Muscle layer of duodenum (tissue), 2 donors: ENCODE data around the gene CACNA2D3.

Experiments used
- H3K27ac ChIP-seq: one replicate; pipeline ENCODE4 v1.7.0; 2013; ENCODE audit warnings: mild to moderate bottlenecking, low read length
- H3K27me3 ChIP-seq: one replicate; pipeline ENCODE4 v1.7.0; 2013; ENCODE audit warnings: low read depth, mild to moderate bottlenecking, control low read depth, low read length
- H3K36me3 ChIP-seq, 2 donors: one replicate each; pipeline ENCODE4 v1.7.0; 2013; ENCODE audit warnings: low read length in 2 of 2, control low read depth in 1 of 2, mild to moderate bottlenecking in 1 of 2; ENCODE audit not compliant: insufficient read depth in 2 of 2, control insufficient read depth in 1 of 2
- H3K4me1 ChIP-seq, 2 donors: one replicate each; pipeline ENCODE4 v1.7.0; 2013; ENCODE audit warnings: low read length in 2 of 2, mild to moderate bottlenecking in 2 of 2, control low read depth in 1 of 2, moderate library complexity in 1 of 2; ENCODE audit not compliant: insufficient read depth in 2 of 2, control insufficient read depth in 1 of 2
- H3K4me3 ChIP-seq, 2 donors: one replicate each; pipeline ENCODE4 v1.7.0; 2013; ENCODE audit warnings: low read length in 2 of 2, low read depth in 1 of 2, mild to moderate bottlenecking in 1 of 2
- H3K9me3 ChIP-seq, 2 donors: one replicate each; pipeline ENCODE4 v1.7.0; 2013; ENCODE audit warnings: low read length in 2 of 2, control low read depth in 1 of 2, mild to moderate bottlenecking in 1 of 2; ENCODE audit not compliant: control insufficient read depth in 1 of 2
- donor health status: healthy.

Gene CACNA2D3

DNA sequence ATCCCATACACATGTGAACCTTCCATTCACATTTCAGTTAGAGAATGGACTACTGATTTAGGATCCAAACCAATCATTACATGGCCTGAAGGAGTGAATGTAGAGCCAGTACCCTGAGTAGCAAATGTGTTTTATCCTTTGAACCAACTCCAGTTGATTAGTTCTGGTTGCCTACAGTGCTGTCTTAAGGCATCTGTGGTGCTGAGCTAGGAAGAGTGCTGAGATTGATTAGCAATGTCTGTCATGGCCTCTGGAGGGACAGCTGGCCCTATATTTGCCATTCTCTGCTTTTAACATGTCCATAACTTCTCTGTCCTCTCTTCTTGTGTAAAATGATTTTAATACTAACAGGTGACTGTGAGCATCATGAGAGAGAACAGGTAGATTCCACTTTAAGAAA is 794.4 kb downstream of the CACNA2D3 start:
- Histone ChIP-seq H3K4me1 (no peaks in the 10 kb centered on the region), H3K27me3 (no peaks in the 10 kb centered on the region), H3K4me3 (no peak overlapping the region), H3K9me3 (peaks cover 0 to 2% of the 10 kb centered on the region in 2 donors), H3K27ac (no peak overlapping the region), H3K36me3 (no peaks in the 10 kb centered on the region)

DNA sequence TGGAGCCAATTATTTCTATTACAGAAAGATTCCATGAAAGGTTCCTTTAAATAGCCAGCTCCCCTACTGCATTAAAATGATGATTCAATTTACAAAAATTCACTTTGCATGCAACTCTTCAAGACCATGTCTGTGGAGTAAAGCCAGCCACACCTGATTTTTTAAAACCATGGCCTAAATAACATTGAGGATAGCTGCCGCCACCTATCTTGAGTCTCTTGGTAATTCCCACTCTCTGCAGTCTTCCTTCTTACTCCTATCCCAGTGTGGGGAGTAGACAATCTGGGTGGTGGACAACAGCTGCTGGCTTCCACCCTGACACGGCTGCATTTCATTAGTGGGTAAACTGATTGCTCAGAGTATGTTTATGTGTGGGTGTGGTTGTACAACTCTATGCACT is 794.8 kb downstream of the CACNA2D3 start:
- Histone ChIP-seq H3K27me3 (no peaks in the 10 kb centered on the region), H3K36me3 (no peaks in the 10 kb centered on the region), H3K27ac (no peak overlapping the region), H3K4me1 (no peaks in the 10 kb centered on the region), H3K4me3 (no peak overlapping the region), H3K9me3 (no peaks in the 10 kb centered on the region)

DNA sequence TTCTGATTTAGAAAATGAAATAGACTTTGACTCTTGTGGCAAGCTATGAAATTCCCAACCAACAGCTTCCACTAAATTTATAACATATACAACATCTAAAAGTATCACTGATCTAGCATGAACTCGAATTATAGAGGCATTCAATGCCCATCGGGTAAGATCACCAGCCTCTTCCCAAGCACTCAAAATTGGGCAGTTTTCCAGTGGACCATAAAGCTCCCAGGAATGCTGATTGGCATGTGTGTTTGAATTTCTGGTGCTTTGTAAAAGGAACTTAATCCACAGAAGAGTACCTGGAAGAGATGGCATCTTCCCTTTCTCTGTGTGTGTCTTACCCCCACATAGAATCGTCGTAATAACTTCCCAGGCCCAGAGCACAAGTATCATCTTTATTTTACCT is 795.5 kb downstream of the CACNA2D3 start:
- H3K9me3 ChIP-seq, result no peaks in the 10 kb centered on the region
- no peaks in the 10 kb centered on the region for H3K36me3 ChIP-seq
- no peak overlapping the region for H3K27ac ChIP-seq
- no peaks in the 10 kb centered on the region for H3K4me1 ChIP-seq
- H3K4me3 ChIP-seq, result no peak overlapping the region
- H3K27me3 ChIP-seq, result no peaks in the 10 kb centered on the region

DNA sequence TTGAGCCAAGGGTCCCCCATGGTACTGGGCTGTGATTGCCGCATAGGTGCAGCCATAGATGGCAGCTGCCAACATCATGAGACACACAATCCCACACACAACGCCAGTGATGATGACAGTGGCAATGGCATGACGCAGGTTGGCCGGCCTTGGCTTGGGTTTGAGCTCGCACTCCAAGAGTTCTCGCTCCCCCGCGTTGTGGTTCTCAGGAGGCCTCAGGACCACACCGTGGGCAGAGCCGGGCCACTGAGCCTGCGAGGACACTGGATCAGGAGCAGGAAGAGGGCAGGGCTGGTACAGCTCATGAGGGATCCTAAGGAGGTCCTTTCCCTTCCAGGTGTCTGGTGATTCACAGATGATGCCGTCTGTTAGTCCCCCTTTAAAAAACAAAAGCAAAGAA is 796.2 kb downstream of the CACNA2D3 start:
- Histone ChIP-seq H3K27ac (no peak overlapping the region), H3K4me3 (no peak overlapping the region), H3K9me3 (no peaks in the 10 kb centered on the region), H3K4me1 (no peaks in the 10 kb centered on the region), H3K36me3 (no peaks in the 10 kb centered on the region), H3K27me3 (no peaks in the 10 kb centered on the region)

DNA sequence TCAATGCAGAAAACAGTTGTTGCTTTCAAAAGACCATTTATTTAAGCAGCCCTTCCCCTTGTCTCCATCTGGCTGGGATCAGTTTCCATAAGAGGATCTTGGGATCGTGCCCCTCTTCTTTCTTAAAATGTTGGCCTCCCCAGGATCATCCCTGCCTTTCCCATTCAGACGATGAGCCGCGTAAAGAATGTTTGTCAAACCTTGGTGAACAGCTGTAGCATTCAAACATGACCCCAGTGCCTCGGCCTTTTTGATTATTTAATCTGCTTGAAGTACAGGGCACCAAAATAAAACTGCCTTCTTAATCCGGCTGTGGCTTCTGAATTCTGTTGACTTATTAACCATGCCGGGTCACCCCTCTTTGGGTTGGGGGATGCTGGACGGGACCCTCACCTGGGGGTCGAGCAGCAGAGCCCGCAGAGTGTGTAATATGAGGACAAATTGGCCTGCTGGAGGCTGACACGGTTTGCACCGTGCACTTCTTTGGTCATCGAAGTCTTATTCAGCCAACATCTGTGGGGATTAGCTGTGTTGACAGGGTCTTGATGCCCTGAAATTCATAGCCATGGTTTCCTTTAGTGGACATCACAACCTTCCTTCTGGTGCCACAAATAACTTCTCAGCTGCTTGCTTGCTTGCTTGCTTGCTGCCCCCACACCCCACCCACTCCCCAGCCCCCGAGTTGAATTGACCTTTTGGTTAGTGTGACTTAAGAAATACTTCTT is 805.9 kb downstream of the CACNA2D3 start, which contains the start of gene LRTM1:
TSS of gene LRTM1 (minus strand) at position 14 of the 725 bp plus-strand sequence. CDS start 148 bp downstream, outside the sequence.
- H3K36me3 ChIP-seq, result no peaks in the 10 kb centered on the region
- H3K4me3 ChIP-seq, result no peak within 1 kb of the TSS
- H3K4me1 ChIP-seq, result no peaks in the 10 kb centered on the region
- no peaks in the 10 kb centered on the region for H3K27me3 ChIP-seq
- no peaks in the 10 kb centered on the region for H3K9me3 ChIP-seq
- no peak within 1 kb of the TSS for H3K27ac ChIP-seq

DNA sequence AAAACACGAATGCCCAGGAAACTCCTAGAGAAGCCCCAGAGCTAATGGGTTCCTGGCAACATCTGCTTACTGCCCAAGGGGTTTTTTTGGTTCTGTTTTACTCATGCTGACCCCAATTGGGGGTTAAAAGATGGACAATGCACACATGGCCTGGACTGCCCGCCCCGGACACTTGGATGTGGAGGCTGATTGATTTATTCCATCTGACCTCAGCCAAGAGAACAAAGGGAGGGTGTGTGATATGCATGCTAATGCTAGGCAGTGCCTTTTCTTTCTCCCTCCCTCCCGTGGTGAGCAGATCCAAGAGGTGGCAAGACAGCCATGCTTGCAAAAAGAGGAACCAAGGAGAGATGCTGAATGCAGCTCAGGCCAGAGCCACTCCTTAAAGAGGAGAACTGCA is 808.8 kb downstream of the CACNA2D3 start:
- Histone ChIP-seq H3K4me1 (no peaks in the 10 kb centered on the region), H3K9me3 (no peaks in the 10 kb centered on the region), H3K4me3 (no peak overlapping the region), H3K27ac (no peak overlapping the region), H3K27me3 (no peaks in the 10 kb centered on the region), H3K36me3 (no peaks in the 10 kb centered on the region)

DNA sequence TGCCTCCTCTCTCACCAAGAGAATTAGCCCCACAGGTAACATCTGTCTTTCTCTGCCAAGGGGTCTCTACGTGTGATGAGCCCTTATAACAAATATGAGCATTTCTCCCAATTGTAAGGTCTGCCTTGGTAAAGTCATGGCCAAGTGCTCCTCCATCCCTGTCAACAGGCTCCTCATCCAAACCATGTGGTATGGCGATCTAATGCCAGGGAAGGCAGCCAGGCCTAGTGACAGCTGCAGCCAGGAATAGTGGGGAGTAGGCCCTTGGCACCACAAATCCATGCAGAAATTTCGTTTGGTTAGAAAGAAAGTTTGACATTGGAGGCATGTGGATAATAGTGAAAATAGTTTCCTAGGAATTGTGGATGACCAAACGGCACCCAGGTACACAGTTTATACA is 810.3 kb downstream of the CACNA2D3 start:
- H3K4me3 ChIP-seq, result no peak overlapping the region
- no peaks in the 10 kb centered on the region for H3K27me3 ChIP-seq
- no peaks in the 10 kb centered on the region for H3K9me3 ChIP-seq
- no peaks in the 10 kb centered on the region for H3K4me1 ChIP-seq
- H3K27ac ChIP-seq, result no peak overlapping the region
- no peaks in the 10 kb centered on the region for H3K36me3 ChIP-seq

DNA sequence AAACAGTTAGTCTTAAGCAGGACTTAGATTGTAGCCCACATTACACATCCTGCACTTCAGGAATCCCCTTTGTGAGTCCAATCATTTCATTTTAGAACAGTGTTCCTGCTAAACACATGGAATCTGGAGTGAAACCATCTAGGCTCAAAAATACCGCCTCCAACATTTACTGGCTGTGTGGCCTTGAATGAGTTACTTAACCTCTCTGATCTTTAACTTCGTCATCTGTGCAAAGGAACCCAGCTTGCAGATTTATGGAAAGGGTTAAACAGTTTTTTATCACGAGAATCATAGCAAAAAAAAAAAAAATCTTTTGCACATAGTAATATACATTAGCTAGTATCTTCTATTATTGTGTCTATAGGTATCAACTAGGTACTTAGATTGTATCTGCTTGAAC is 813.5 kb downstream of the CACNA2D3 start:
- no peaks in the 10 kb centered on the region for H3K9me3 ChIP-seq
- no peak overlapping the region for H3K4me3 ChIP-seq
- H3K4me1 ChIP-seq, result no peaks in the 10 kb centered on the region
- H3K27ac ChIP-seq, result no peak overlapping the region
- no peaks in the 10 kb centered on the region for H3K27me3 ChIP-seq
- H3K36me3 ChIP-seq, result no peaks in the 10 kb centered on the region

DNA sequence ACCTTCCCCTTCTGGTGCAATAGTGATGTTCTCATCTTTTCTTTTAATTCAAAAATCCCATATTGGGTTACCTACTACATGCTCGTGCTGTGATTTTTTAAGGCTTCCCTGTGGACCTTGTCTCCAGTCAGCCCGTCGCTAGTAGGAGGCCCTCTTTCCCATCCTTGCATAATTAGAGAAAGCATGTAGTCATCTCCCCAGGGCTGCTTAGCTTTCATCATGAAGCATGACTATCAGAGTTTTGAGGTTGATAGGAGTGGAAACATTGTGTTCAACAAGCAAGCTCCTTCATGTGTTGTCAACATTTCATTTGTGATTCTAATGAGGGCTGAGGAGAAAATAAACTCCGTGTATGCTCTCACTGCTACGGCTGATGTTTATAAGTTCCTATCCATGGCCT is 814.2 kb downstream of the CACNA2D3 start:
- no peaks in the 10 kb centered on the region for H3K36me3 ChIP-seq
- no peaks in the 10 kb centered on the region for H3K9me3 ChIP-seq
- H3K27me3 ChIP-seq, result no peaks in the 10 kb centered on the region

DNA sequence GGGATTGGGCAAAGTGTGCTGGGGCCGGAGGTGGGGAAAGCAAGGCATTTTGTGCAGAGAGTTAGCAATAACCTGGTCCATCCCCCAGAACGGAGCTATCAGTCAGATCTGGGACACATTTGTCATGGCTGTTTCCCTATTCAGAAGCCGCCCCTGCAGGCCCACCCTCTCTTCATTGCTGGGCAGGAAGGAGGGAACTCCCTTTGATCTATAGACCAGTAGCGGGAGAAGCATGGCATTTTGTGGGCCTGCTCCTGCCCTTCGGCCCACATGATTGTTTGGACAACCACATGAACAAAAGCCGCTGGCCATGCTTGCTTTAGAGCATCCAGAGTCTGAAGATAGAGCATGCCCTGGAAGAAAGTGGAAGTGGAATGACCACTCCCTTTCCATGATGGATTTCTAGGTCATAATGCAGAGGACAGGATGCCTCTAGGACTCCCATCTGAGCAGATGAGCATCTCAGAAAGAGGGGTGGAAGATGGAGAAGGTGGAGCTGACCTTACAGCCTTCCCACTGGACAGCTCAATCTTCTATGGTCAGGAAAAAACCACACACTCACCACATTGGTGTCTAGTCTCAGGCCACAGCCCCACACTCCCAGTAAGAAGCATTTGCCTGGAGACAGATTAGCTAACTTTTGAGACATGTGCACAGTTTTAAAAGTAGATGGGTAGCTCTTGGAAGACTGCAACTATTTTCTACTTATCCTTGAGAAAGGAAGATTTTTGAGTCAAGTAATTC is 817.4 kb downstream of the CACNA2D3 start:
- H3K4me3 ChIP-seq, result no peak overlapping the region
- no peaks in the 10 kb centered on the region for H3K27me3 ChIP-seq
- no peaks in the 10 kb centered on the region for H3K9me3 ChIP-seq
- no peak overlapping the region for H3K27ac ChIP-seq
- no peaks in the 10 kb centered on the region for H3K4me1 ChIP-seq
- no peaks in the 10 kb centered on the region for H3K36me3 ChIP-seq

More for the DNA sequence above, 814.2 kb downstream of the CACNA2D3 start:
- H3K4me3 ChIP-seq, result no peak overlapping the region
- H3K27ac ChIP-seq, result no peak overlapping the region
- H3K4me1 ChIP-seq, result no peaks in the 10 kb centered on the region

DNA sequence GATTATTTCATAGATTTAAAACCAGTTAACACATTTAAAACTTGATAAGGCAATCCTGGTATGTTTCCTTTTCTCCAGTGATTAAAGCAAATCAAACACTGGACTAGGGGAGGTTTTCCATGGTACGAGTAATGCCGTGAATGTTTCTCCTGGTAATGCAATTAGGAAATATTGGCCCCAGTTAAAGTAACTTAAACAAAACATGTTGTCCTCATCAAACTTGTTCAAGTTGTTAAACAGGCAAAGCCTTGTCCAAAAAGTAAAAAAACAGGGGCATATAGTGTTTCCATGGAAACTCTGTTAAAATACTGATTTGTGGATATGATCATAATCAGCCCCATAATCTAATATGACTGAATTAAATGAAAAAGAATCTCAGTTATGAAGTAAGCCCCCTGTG is 818.6 kb downstream of the CACNA2D3 start:
- Histone ChIP-seq H3K4me1 (no peaks in the 10 kb centered on the region), H3K4me3 (no peak overlapping the region), H3K27ac (no peak overlapping the region), H3K36me3 (no peaks in the 10 kb centered on the region), H3K9me3 (no peaks in the 10 kb centered on the region), H3K27me3 (no peaks in the 10 kb centered on the region)
